AG09309 (cell line): Measurements from ENCODE around the gene CADPS.
A peak's percentile ranks its signal among the peaks of the same experiment; 100 is the strongest.

ENCODE experiments used
- DNase-seq: peaks from one replicate; pipeline ENCODE4 v3.0.0-alpha.2; 2010; ENCODE audit warnings: low read depth
- H3K4me3 ChIP-seq: 2 replicates; pipeline ENCODE4 v1.5.1; 2011; ENCODE audit warnings: mild to moderate bottlenecking, low read depth, low read length, moderate library complexity; ENCODE audit not compliant: control insufficient read depth
- CTCF ChIP-seq: IDR thresholded peaks from 2 replicates; pipeline ENCODE4 v1.5.1; 2011; ENCODE audit warnings: mild to moderate bottlenecking, low read depth, low read length, inconsistent platforms; ENCODE audit not compliant: insufficient read depth, control insufficient read depth; ENCODE audit errors: missing control alignments

The CADPS gene

GRCh38 chr3:62373714-62374333 is 501.4 kb downstream of the CADPS start:
- no peak for DNase-seq
- peak overlapping the region; percentile 32 for H3K4me3 ChIP-seq
- TF ChIP-seq CTCF, result no peak

- H3K4me3 ChIP-seq, result peak within 1 kb of the TSS; percentile 32
- no peak for DNase-seq
- no peak for TF ChIP-seq CTCF
These were observed 502.0 kb downstream of the CADPS start, which contains the start of gene FEZF2 for GRCh38 chr3:62373215-62373614. TSS of gene FEZF2 (minus strand) at chr3:62373550. CDS start at chr3:62372868, 682 bp downstream.

- TF ChIP-seq CTCF, result no peak
- H3K4me3 ChIP-seq, result no peak overlapping the region
- no peak for DNase-seq
These were observed 502.6 kb downstream of the CADPS start for GRCh38 chr3:62372621-62373041.

GRCh38 chr3:62371720-62372591 is 503.3 kb downstream of the CADPS start:
- DNase-seq, result no peak
- no peak for TF ChIP-seq CTCF
- H3K4me3 ChIP-seq, result no peak overlapping the region

GRCh38 chr3:62370858-62371719 is 504.1 kb downstream of the CADPS start:
- TF ChIP-seq CTCF, result no peak
- no peak for DNase-seq
- no peak overlapping the region for H3K4me3 ChIP-seq
